OCI-LY3 (cell line): ENCODE measurements around the gene WEE1.

Experiments used
- H2AFZ ChIP-seq: fragments of 200-600, 300-600 bp; shearing (Covaris generic); 2 replicates; pipeline ENCODE4 v1.6.0; 2014; ENCODE audit warnings: antibody characterized with exemption, low read depth, low read length
- H3K27ac ChIP-seq: fragments of 200-600, 300-600 bp; sonication (generic); 2 replicates; pipeline ENCODE4 v1.5.1; 2014; ENCODE audit warnings: mild to moderate bottlenecking, low read length, moderate library complexity, mixed read lengths
- H3K27me3 ChIP-seq: fragments of 200-600, 300-600 bp; sonication (generic); 2 replicates; pipeline ENCODE4 v1.6.1; 2014; ENCODE audit warnings: low read depth, low read length, mixed read lengths
- H3K36me3 ChIP-seq: fragments of 200-600, 300-600 bp; sonication (generic); replicated peaks from 2 replicates; pipeline ENCODE3; 2014; ENCODE audit warnings: low read depth, low read length, mixed read lengths
- H3K4me1 ChIP-seq: fragments of 300-600, 200-600 bp; sonication (generic); 2 replicates; pipeline ENCODE4 v1.6.1; 2014; ENCODE audit warnings: low read length, mixed read lengths
- H3K4me2 ChIP-seq: fragments of 200-600, 300-600 bp; sonication (generic); 2 replicates; pipeline ENCODE4 v1.6.1; 2014; ENCODE audit warnings: low read length, mixed read lengths
- H3K4me3 ChIP-seq: fragments of 300-600, 200-600 bp; sonication (generic); 2 replicates; pipeline ENCODE4 v1.5.1; 2014; ENCODE audit warnings: antibody characterized with exemption, mild to moderate bottlenecking, low read length, moderate library complexity
- H3K79me2 ChIP-seq: fragments of 300-600, 200-600 bp; shearing (Covaris generic); 2 replicates; pipeline ENCODE4 v1.6.1; 2014; ENCODE audit warnings: mild to moderate bottlenecking, low read length, mixed read lengths
- H3K9ac ChIP-seq: fragments of 300-600, 200-600 bp; shearing (Covaris generic); 2 replicates; pipeline ENCODE4 v1.6.0; 2014; ENCODE audit warnings: mild to moderate bottlenecking, low read length, moderate library complexity
- H3K9me3 ChIP-seq: fragments of 200-600, 300-600 bp; shearing (Covaris generic); 2 replicates; pipeline ENCODE4 v1.6.1; 2014; ENCODE audit warnings: low read length, mixed read lengths; ENCODE audit not compliant: insufficient read depth
- H4K20me1 ChIP-seq: fragments of 200-600, 300-600 bp; sonication (generic); 2 replicates; pipeline ENCODE4 v1.6.1; 2016; ENCODE audit warnings: low read length, mixed read lengths; ENCODE audit not compliant: insufficient read depth
- EZH2phosphoT487 ChIP-seq: fragments of 200-600 bp; shearing (Covaris generic); IDR thresholded peaks from 2 replicates; pipeline ENCODE4 v1.6.1; 2018; ENCODE audit warnings: antibody characterized with exemption, mixed run types, low read depth
- TF ChIP-seq, protein P1 (sequence below): fragments of 200-600, 300-600 bp; sonication (generic); IDR thresholded peaks from 2 replicates; pipeline ENCODE4 v1.5.1; 2014; ENCODE audit warnings: antibody characterized with exemption, low read length, low read depth

Gene WEE1

DNA sequence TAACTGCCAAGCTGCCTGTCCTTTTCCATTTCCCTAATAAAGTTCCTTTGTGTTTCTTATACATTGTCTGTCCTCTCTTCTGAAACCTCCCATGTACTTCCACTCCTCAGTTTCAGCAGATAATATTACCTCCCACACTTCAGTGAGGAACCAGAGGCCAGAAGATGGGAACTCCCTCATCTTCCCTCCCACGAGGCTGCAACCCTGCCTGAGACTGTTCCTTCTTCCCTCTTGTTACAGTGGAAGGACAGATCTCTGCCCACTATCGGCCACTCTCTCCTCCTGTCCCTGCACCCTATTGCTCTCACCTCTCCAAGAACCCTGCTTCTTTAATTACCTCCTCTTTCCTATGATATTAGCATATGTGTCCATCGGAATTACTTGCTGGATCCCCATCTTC lies 52.3 kb downstream of the WEE1 start:
- TF ChIP-seq EZH2phosphoT487: no peak
- TF ChIP-seq, protein P1, sequence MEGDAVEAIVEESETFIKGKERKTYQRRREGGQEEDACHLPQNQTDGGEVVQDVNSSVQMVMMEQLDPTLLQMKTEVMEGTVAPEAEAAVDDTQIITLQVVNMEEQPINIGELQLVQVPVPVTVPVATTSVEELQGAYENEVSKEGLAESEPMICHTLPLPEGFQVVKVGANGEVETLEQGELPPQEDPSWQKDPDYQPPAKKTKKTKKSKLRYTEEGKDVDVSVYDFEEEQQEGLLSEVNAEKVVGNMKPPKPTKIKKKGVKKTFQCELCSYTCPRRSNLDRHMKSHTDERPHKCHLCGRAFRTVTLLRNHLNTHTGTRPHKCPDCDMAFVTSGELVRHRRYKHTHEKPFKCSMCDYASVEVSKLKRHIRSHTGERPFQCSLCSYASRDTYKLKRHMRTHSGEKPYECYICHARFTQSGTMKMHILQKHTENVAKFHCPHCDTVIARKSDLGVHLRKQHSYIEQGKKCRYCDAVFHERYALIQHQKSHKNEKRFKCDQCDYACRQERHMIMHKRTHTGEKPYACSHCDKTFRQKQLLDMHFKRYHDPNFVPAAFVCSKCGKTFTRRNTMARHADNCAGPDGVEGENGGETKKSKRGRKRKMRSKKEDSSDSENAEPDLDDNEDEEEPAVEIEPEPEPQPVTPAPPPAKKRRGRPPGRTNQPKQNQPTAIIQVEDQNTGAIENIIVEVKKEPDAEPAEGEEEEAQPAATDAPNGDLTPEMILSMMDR: no peak
- Histone ChIP-seq H4K20me1 (no peaks in the 10 kb centered on the region), H3K79me2 (no peaks in the 10 kb centered on the region), H3K27me3 (no peaks in the 10 kb centered on the region), H3K4me1 (peaks cover 56% of the 10 kb centered on the region), H2AFZ (no peak overlapping the region), H3K9ac (no peak overlapping the region), H3K9me3 (no peaks in the 10 kb centered on the region), H3K27ac (no peak overlapping the region), H3K36me3 (no peaks in the 10 kb centered on the region), H3K4me3 (no peak overlapping the region), H3K4me2 (no peak overlapping the region)

DNA sequence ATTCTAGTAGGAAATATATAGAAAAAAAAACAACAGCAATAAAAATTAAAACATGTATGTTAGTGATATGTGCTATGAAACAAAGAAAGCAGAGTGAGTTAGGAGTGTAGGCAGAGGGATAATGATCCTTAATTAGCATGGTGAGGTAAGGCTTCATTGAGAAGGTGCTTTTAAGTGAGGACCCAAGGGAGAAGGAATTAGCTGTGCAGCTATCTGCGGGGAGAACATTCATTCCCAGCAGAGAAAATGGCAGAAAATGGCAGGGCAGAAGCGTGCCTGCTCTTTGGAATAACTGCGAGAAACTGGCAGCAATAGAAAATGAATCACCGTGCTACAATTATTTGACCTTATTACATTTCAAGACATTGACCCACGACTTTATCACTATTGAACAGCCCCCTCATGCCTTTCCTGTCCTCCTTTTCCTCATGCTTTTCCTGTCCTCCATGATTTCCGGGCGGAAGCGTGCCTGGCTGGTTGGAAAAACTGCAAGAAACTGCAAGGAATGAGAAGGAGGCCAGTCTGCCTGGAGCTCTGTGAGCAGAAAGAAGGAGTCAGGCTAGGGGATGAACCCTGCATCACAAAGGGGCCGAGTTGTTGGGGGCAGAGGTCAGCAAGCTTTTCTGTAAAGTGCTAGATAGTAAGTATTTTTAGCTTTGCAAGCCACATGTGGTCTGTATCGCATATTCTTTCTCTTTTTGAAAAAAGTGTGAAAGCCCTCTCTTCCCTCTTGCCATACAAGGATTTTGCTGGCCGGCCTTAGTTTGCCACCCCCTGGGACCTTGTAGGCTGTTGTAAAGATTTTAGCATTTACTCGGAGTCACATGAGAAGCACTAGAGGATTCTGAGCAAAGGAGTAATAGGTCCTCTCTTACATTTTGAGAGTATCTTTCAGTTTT lies 53.3 kb downstream of the WEE1 start:
- H3K4me3 ChIP-seq: no peak overlapping the region
- H3K4me2 ChIP-seq: peak overlapping the region; percentile 2; the same call in 1 of the 2 replicates
- H4K20me1 ChIP-seq: no peaks in the 10 kb centered on the region
- H3K36me3 ChIP-seq: no peaks in the 10 kb centered on the region
- H3K27me3 ChIP-seq: no peaks in the 10 kb centered on the region
- H2AFZ ChIP-seq: no peak overlapping the region; the same call in 1 of the 2 replicates
- TF ChIP-seq EZH2phosphoT487: no peak
- TF ChIP-seq, protein P1: no peak
- H3K79me2 ChIP-seq: no peaks in the 10 kb centered on the region
- H3K4me1 ChIP-seq: peaks cover 64% of the 10 kb centered on the region
- H3K9ac ChIP-seq: 0 out of 2 replicates have a peak overlapping the region, but pooled peaks have one; percentile 13
- no peaks in the 10 kb centered on the region for H3K9me3 ChIP-seq
- H3K27ac ChIP-seq: no peak overlapping the region

DNA sequence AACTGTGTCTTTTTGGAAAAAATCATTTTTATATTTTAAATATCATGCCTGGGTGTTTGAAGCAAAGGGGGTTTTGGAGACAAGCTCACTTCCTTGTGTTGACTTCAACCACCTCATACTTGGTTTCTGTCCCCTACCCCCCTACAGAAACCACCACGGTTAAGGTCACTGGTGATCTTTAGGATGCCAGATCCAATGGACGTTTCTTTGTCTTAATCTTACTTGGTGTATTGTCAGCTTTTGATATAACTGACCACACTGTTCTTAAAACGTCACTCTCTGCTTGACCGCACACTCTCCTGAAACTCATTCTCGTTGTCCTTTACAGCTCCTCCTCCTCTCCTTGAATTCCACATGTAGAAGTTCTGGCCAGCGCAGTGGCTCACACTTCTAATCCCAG lies 55.6 kb downstream of the WEE1 start:
- TF ChIP-seq EZH2phosphoT487: no peak
- TF ChIP-seq, protein P1: no peak

DNA sequence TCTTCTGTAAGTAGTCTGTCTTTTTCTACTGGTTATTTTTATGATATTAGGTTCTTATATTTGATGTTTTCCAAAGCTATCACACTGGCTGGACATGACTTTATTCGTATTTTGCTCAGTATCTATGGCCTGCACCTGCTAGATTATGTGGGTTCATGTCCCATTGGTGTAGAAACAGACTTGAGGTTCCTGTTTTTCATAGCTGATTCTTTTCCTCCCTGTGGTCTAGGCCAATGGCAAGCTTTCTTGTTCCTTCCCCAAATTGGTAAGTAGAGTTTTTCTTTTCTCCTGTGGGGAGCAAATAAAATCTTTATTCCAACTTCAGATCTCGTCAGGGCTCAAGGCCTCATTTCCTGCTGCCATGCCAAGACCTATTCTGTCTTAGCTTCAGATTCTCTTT lies 60.2 kb downstream of the WEE1 start:
- H3K27ac ChIP-seq: no peak overlapping the region
- H3K9me3 ChIP-seq: peaks cover 8% of the 10 kb centered on the region; the same call in 1 of the 2 replicates
- H4K20me1 ChIP-seq: no peaks in the 10 kb centered on the region
- H3K9ac ChIP-seq: no peak overlapping the region
- H3K4me3 ChIP-seq: no peak overlapping the region
- H3K4me1 ChIP-seq: peaks cover 43% of the 10 kb centered on the region
- peaks cover 7% of the 10 kb centered on the region for H3K36me3 ChIP-seq
- H3K79me2 ChIP-seq: no peaks in the 10 kb centered on the region
- TF ChIP-seq, protein P1: no peak
- TF ChIP-seq EZH2phosphoT487: no peak
- no peak overlapping the region for H3K4me2 ChIP-seq
- peak overlapping the region; percentile 34; the same call in 1 of the 2 replicates for H2AFZ ChIP-seq
- H3K27me3 ChIP-seq: no peaks in the 10 kb centered on the region

More for the DNA sequence above, 55.6 kb downstream of the WEE1 start:
- Histone ChIP-seq H3K4me2 (peak overlapping the region; percentile 73), H3K9me3 (peaks cover 8% of the 10 kb centered on the region; the same call in 1 of the 2 replicates), H3K36me3 (peaks cover 7% of the 10 kb centered on the region), H3K9ac (peak overlapping the region; percentile 74), H2AFZ (peak overlapping the region; percentile 64; the same call in 1 of the 2 replicates), H3K79me2 (no peaks in the 10 kb centered on the region), H3K27ac (peak overlapping the region; percentile 87), H3K27me3 (no peaks in the 10 kb centered on the region), H3K4me3 (peak overlapping the region; percentile 36), H3K4me1 (peaks cover 69% of the 10 kb centered on the region), H4K20me1 (no peaks in the 10 kb centered on the region)
